GM10266 (cell line): Measurements from ENCODE around the gene DOCK11.

Experiments
- DNase-seq: peaks from one replicate; pipeline ENCODE4 v3.0.0; 2012; ENCODE audit errors: extremely low spot score
- TF ChIP-seq, protein P1 (sequence below): IDR thresholded peaks from 2 replicates; pipeline ENCODE4 v1.5.1; 2012; ENCODE audit warnings: mild to moderate bottlenecking, low read depth; ENCODE audit not compliant: control insufficient read depth, insufficient read depth; ENCODE audit errors: missing control alignments

The DOCK11 gene

GRCh38 chrX:118614150-118614549 lies 118.5 kb downstream of the DOCK11 start:
- no peak for DNase-seq
- TF ChIP-seq, protein P1, sequence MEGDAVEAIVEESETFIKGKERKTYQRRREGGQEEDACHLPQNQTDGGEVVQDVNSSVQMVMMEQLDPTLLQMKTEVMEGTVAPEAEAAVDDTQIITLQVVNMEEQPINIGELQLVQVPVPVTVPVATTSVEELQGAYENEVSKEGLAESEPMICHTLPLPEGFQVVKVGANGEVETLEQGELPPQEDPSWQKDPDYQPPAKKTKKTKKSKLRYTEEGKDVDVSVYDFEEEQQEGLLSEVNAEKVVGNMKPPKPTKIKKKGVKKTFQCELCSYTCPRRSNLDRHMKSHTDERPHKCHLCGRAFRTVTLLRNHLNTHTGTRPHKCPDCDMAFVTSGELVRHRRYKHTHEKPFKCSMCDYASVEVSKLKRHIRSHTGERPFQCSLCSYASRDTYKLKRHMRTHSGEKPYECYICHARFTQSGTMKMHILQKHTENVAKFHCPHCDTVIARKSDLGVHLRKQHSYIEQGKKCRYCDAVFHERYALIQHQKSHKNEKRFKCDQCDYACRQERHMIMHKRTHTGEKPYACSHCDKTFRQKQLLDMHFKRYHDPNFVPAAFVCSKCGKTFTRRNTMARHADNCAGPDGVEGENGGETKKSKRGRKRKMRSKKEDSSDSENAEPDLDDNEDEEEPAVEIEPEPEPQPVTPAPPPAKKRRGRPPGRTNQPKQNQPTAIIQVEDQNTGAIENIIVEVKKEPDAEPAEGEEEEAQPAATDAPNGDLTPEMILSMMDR = no peak

- TF ChIP-seq, protein P1 = no peak
These were observed 119.5 kb downstream of the DOCK11 start for GRCh38 chrX:118615141-118615540.

GRCh38 chrX:118621081-118621759 lies 125.6 kb downstream of the DOCK11 start:
- no peak for DNase-seq
- TF ChIP-seq, protein P1 = no peak

More at GRCh38 chrX:118615141-118615540, 119.5 kb downstream of the DOCK11 start:
- no peak for DNase-seq

DNA sequence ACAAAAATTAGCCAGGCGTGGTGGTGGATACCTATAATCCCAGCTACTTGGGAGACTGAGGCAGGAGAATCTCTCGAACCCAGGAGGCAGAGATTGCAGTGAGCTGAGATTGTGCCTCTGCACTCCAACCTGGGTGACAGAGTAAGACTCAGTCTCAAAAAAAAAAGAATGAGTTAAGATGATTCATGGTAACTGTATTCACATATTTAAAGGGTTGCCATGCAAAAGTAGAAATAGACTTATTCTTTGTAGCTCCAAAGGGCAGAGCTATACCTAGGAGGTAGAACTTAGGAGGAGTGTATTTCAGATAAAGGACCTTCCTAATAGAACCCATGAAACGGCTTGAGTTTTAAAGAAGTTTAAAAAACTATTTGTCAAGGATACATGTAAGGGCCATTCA lies 127.4 kb downstream of the DOCK11 start:
- DNase-seq = no peak
- TF ChIP-seq, protein P1 = no peak

GRCh38 chrX:118626346-118626745 lies 130.7 kb downstream of the DOCK11 start:
- TF ChIP-seq, protein P1 = no peak
- DNase-seq = no peak

DNA sequence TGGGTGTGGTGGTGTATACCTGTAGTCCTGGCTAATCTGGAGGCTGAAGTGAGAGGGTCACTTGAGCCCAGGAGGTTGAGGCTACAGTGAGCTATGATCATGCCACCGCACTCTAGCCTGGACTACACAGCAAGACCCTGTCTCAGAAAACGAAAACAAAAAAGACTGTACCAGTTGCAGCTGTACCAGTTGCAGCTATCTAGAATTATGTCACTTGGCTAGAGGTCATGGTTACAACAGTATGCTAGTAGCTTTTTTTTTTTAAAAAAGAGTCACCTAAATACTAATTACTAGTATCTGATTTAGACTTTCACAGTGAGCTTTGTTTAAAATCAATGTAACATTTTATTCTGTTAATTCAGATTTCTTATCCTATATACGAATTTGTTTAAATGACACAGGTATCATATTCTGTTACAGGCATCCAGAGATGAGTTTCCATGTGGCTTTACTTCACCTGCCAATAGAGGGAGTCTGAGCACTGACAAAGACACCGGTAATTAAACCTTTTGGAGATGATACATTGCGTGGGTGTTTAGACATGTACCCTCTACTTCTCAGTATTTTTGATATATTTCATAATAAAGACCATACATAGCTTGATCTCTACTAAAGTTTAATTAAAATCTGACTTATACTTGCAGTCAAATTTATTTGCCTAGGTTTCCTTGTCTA lies 131.6 kb downstream of the DOCK11 start:
- TF ChIP-seq, protein P1 = peak; percentile 30

DNA sequence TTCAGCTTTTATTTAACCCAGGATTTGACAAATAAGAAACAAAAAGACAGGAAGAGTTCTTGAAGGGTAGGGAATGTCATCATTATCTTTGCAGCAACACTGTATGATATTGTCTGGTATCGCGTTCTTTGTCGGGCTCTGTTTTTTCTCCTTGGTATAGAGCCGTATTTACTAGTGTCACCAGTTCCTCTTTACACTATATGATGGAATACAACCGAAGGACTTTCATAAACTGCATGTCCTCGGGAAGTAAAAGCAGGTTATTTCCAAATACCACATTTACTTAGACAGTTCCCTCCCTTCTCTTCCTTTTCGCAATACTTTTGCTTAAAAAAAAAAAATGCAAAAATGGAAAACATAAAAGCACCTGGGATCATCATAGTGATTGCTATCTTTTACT lies 135.2 kb downstream of the DOCK11 start:
- no peak for DNase-seq
- TF ChIP-seq, protein P1 = no peak

More for the DNA sequence above, 131.6 kb downstream of the DOCK11 start:
- no peak for DNase-seq
